HepG2 (cell line): Measurements from ENCODE around the gene PRSS53. TPM values are rescaled to one million over a fixed set of nuclear protein-coding genes. Genes with fewer than 3 reads are reported as not detected.
A peak's percentile ranks its signal among the peaks of the same experiment; 100 is the strongest.

Experiments
- BRD4 ChIP-seq: sonication (generic); formaldehyde crosslinking; IDR thresholded peaks from 2 replicates; pipeline ENCODE4 v1.4.0; 2020; ENCODE audit warnings: missing genetic modification reagents
- ESRRA ChIP-seq: sonication (generic); formaldehyde crosslinking; IDR thresholded peaks from 2 replicates; pipeline ENCODE4 v1.5.1; 2020; ENCODE audit warnings: mild to moderate bottlenecking, low read depth, missing genetic modification reagents
- HOXA3 ChIP-seq: sonication (generic); formaldehyde crosslinking; IDR thresholded peaks from 2 replicates; pipeline ENCODE4 v1.5.0; 2020; ENCODE audit warnings: missing genetic modification reagents
- KDM5B ChIP-seq: sonication (generic); formaldehyde crosslinking; IDR thresholded peaks from 2 replicates; pipeline ENCODE4 v1.4.0; 2020; ENCODE audit warnings: missing genetic modification reagents, mild to moderate bottlenecking, borderline replicate concordance
- KLF11 ChIP-seq: IDR thresholded peaks from 2 replicates; pipeline ENCODE4 v1.6.1; 2016; ENCODE audit warnings: missing compliant biosample characterization
- KLF16 ChIP-seq, 2 experiments: sonication (generic) in 1 of 2; formaldehyde crosslinking in 1 of 2; IDR thresholded peaks; 2 replicates each; pipeline versions ENCODE4 v1.6.1 to v1.8.0; 2016 to 2023; ENCODE audit warnings: missing genetic modification reagents in 2 of 2, missing compliant biosample characterization in 1 of 2
- MYNN ChIP-seq: sonication (generic); formaldehyde crosslinking; IDR thresholded peaks from 2 replicates; pipeline ENCODE4 v1.4.0; 2020; ENCODE audit warnings: mild to moderate bottlenecking, low read depth, missing genetic modification reagents
- NKX3-1 ChIP-seq: sonication (generic); formaldehyde crosslinking; IDR thresholded peaks from 2 replicates; pipeline ENCODE4 v1.5.0; 2020; ENCODE audit warnings: missing genetic modification reagents
- PHF8 ChIP-seq: sonication (generic); formaldehyde crosslinking; IDR thresholded peaks from 2 replicates; pipeline ENCODE4 v1.5.0; 2020; ENCODE audit warnings: missing genetic modification reagents
- POLR2AphosphoS5 ChIP-seq: IDR thresholded peaks from 2 replicates; pipeline ENCODE4 v1.6.1; 2012; ENCODE audit warnings: low read depth, low read length
- ZNF136 ChIP-seq: sonication (generic); formaldehyde crosslinking; IDR thresholded peaks from 2 replicates; pipeline ENCODE4 v1.8.1; 2022; ENCODE audit warnings: low read depth, mild to moderate bottlenecking, moderate library complexity, missing genetic modification reagents
- ZNF333 ChIP-seq: sonication (generic); formaldehyde crosslinking; IDR thresholded peaks from 2 replicates; pipeline ENCODE4 v1.4.0; 2020; ENCODE audit warnings: mild to moderate bottlenecking, missing genetic modification reagents, borderline replicate concordance
- ZZZ3 ChIP-seq: sonication (generic); formaldehyde crosslinking; IDR thresholded peaks from 2 replicates; pipeline ENCODE4 v1.4.0; 2020; ENCODE audit warnings: missing genetic modification reagents, mild to moderate bottlenecking, borderline replicate concordance
- polyA plus RNA-seq, 8 experiments: library from polyadenylated mRNA; depleted of rRNA in 3 of 8; stranded (reverse) in 7 of 8; unstranded in 1 of 8; fragments of >200 nt; fragmentation: Illumina TruSeq in 4 of 8; extraction: Trizol in 4 of 8; gene quantifications; 2 replicates each; pipeline versions ENCODE4 v1.2.1 to v1.2.3, GENCODE V29; 2011 to 2016; ENCODE audit warnings: low read depth in 4 of 8, missing spikeins in 1 of 8, mixed read lengths in 1 of 8; ENCODE audit not compliant: insufficient read depth in 1 of 8
- total RNA-seq, 5 experiments: library from RNA; depleted of rRNA; stranded (reverse); fragments of >200 nt; fragmentation: Illumina TruSeq; extraction: Trizol; gene quantifications; 2 replicates each; pipeline ENCODE4 v1.2.3, GENCODE V29; 2016; ENCODE audit warnings: low read depth in 1 of 5

PRSS53 gene
- total and polyA plus RNA-seq, 2 of the 13 experiments (the other 11 are each of a cell fraction or from before 2014, with no cell fraction given): 2.2 to 7.4 TPM

- TF ChIP-seq BRD4 (CRISPR knock-in tag): peak; percentile 68
- TF ChIP-seq KDM5B (CRISPR knock-in tag): peak; percentile 68; the same call in 1 of the 2 replicates
- TF ChIP-seq KLF11 (CRISPR knock-in tag): peak; percentile 39; the same call in 1 of the 2 replicates
- 0 out of 2 replicates have a peak, but pooled peaks have one; percentile 57 for TF ChIP-seq ESRRA
- TF ChIP-seq ZNF136: peak; percentile 98
- TF ChIP-seq POLR2AphosphoS5: peak; percentile 89
- peak; percentile 75; the same call in 1 of the 2 replicates for TF ChIP-seq ZNF333
- TF ChIP-seq KLF16 (CRISPR knock-in tag; IDR thresholded peaks at IDR 0.05): peak; percentile 51 to 94; a peak in 1 of 4 replicates
- peak; percentile 84; the same call in 1 of the 2 replicates for TF ChIP-seq ZZZ3 (CRISPR knock-in tag)
- peak; percentile 90; the same call in 1 of the 2 replicates for TF ChIP-seq NKX3-1 (CRISPR knock-in tag)
- peak; percentile 98 for TF ChIP-seq HOXA3 (CRISPR knock-in tag)
- TF ChIP-seq MYNN (CRISPR knock-in tag): no peak
- TF ChIP-seq PHF8 (CRISPR knock-in tag): peak; percentile 77; the same call in 1 of the 2 replicates
Measured at GRCh38 chr16:31073970-31074813, 14.6 kb downstream of the PRSS53 start, which contains the start of the genes ZNF646 and ZNF668 (continued).
